Measurements from ENCODE around the gene LPAR5. TPM values are rescaled to one million over a fixed set of nuclear protein-coding genes. Genes with fewer than 3 reads are reported as not detected.

The LPAR5 gene
- total RNA-seq (1 to 10 TPM in 2 of 4 donors, under 1 TPM in 2; 0.27 to 1.5 (median 0.67) TPM), polyA plus RNA-seq (10 to 100 TPM in 1 of 3 donors, 1 to 10 TPM in 2; 4.2 to 16.5 (median 6.0) TPM)

DNA sequence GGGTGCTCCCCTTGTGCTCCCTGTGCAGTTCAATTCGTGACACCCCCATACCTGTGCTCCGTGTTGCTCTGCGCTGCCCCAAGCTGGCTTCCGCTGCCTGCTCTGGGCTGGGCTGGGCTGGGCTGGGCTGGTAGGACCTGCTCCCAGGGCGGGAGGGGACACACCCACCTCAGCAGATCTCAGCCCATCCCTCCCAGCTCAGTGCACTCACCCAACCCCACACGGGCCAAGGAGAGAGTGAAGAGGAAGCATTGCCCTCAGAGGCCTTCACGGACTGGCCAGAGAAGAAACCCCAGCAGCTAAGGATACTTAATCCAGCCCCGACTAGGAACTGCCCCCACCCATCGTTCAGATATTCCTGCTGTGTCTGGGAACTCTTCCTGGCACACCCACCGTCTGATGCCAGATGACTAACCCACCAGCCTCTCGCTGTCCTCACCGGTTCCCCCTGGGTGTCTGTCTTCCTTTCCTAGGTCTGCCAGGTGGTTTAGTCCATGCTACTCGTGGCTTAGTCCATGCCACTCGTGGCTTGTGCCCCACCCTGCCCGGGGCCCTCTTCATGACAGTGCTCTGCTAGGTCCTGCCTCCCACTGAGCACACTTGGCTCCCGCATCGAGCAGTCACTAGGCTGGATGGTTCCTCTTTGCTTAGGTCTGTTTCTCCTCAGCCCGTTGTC lies at the start of gene LPAR5:
TSS of gene LPAR5 (minus strand) at position 104 of the 676 bp plus-strand sequence. CDS start 14,711 bp downstream, outside the sequence.
- H3K4me1 ChIP-seq: peaks cover 0 to 8% (median 2%) of the 10 kb centered on the region in 4 donors
- no peaks in the 10 kb centered on the region for H3K36me3 ChIP-seq
- H3K27me3 ChIP-seq: no peaks in the 10 kb centered on the region
- no peaks in the 10 kb centered on the region for H3K9me3 ChIP-seq
- DNase-seq: no peak
- WGBS, 2 donors: 23 to 37% methylated on average over 18 of the region's 18 CpGs
- H3K27ac ChIP-seq: peak within 1 kb of the TSS in 1 of 4 donors; percentile 19
- intact Hi-C loops (cut with DNase I): no loop called here
- no peak within 1 kb of the TSS for H3K4me3 ChIP-seq
- TF ChIP-seq, protein P1, sequence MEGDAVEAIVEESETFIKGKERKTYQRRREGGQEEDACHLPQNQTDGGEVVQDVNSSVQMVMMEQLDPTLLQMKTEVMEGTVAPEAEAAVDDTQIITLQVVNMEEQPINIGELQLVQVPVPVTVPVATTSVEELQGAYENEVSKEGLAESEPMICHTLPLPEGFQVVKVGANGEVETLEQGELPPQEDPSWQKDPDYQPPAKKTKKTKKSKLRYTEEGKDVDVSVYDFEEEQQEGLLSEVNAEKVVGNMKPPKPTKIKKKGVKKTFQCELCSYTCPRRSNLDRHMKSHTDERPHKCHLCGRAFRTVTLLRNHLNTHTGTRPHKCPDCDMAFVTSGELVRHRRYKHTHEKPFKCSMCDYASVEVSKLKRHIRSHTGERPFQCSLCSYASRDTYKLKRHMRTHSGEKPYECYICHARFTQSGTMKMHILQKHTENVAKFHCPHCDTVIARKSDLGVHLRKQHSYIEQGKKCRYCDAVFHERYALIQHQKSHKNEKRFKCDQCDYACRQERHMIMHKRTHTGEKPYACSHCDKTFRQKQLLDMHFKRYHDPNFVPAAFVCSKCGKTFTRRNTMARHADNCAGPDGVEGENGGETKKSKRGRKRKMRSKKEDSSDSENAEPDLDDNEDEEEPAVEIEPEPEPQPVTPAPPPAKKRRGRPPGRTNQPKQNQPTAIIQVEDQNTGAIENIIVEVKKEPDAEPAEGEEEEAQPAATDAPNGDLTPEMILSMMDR (IDR thresholded peaks at IDR 0.05): no peak
- TF ChIP-seq POLR2AphosphoS5 (IDR thresholded peaks at IDR 0.05): peak in 1 of 4 donors; percentile 44
- TF ChIP-seq POLR2A (IDR thresholded peaks at IDR 0.05): peak in 1 of 2 donors; percentile 64

DNA sequence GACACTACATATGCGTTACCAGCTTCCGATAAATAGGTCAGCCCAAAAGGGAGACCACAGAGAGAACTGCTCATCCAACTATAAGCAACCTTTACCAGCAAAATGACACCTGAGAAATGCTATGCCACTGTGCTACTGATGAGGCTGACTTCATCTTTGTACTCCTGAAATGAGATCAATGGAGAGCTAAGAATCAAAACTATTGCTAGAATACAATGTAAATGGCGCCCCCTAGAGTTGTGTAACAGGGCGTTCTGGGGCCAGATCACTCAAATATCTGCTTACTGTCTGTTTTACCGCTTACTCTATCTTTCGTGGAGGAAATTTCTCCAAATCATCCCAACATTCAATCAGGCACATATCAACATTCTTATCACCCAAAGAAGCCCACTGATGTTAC lies 48.9 kb upstream of the LPAR5 start:
- H3K27me3 ChIP-seq: no peaks in the 10 kb centered on the region
- no peak overlapping the region for H3K27ac ChIP-seq
- WGBS, 2 donors: 55 to 67% methylated on average over 6 of the region's 6 CpGs
- intact Hi-C loops (cut with DNase I): loop anchor here (5.0 kb wide), 1 partner anchor 93 kb away; no protein-coding TSS in a partner anchor
- TF ChIP-seq POLR2AphosphoS5 (IDR thresholded peaks at IDR 0.05) (no peak), EP300 (IDR thresholded peaks at IDR 0.05) (no peak), POLR2A (IDR thresholded peaks at IDR 0.05) (no peak)
- TF ChIP-seq, protein P1 (IDR thresholded peaks at IDR 0.05): peak in 1 of 4 experiments; percentile 37
- no peaks in the 10 kb centered on the region for H3K9me3 ChIP-seq
- H3K4me1 ChIP-seq: peaks cover 0 to 28% (median 26%) of the 10 kb centered on the region in 4 donors
- no peak for DNase-seq
- peaks cover 0 to 31% (median 2%) of the 10 kb centered on the region in 4 donors for H3K36me3 ChIP-seq
- H3K4me3 ChIP-seq: no peak overlapping the region

DNA sequence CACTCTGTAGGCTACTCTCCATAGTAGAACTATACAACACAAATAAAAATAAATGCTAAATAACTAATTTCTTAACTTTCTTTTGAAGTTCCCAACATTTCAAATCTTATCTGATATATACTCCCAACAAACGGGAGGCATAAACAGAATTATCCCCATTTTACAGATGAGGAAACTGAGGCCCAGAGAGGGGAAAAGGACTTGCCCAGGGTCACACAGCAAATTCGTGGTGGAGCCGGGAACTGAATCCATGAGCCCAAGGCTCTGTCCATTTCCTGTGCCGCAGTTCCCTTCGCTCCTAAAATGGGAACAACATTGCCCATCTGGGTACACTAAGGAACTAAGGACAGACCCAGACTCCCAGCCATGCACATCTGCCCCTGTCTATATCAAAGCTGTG lies 41.2 kb upstream of the LPAR5 start:
- H3K36me3 ChIP-seq: peaks cover 43 to 97% (median 62%) of the 10 kb centered on the region in 4 donors
- no peaks in the 10 kb centered on the region for H3K9me3 ChIP-seq
- no peak overlapping the region for H3K4me3 ChIP-seq
- DNase-seq: no peak
- no peak overlapping the region for H3K27ac ChIP-seq
- no peaks in the 10 kb centered on the region for H3K4me1 ChIP-seq
- H3K27me3 ChIP-seq: no peaks in the 10 kb centered on the region
- intact Hi-C loops (cut with DNase I): no loop called here
- no peak for TF ChIP-seq EP300 (IDR thresholded peaks at IDR 0.05)
- TF ChIP-seq POLR2AphosphoS5 (IDR thresholded peaks at IDR 0.05): no peak
- no peak for TF ChIP-seq POLR2A (IDR thresholded peaks at IDR 0.05)
- TF ChIP-seq, protein P1 (IDR thresholded peaks at IDR 0.05): no peak
- WGBS, 2 donors: 94 to 96% methylated on average over 5 of the region's 5 CpGs

DNA sequence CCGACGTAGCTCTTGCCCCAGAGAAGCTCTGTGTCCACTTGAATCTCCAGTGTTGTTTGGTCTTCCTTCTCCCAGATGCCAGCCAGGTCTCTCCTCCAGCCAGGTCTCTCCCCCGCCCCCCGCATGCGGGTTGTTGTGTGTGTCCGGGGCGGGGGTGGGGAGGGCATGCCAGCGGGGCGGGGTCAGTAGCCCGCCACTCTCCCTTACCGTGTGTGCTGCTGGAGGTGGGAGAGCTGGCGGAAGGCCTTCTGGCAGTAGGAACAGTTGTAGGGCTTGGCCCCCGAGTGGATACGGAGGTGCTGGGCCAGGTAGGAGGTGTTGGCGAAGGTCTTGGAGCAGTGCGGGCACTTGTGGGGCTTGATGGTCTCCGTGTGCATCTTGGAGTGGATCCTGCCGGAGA lies 36.4 kb upstream of the LPAR5 start:
- WGBS, 2 donors: 92 to 93% methylated on average over 18 of the region's 18 CpGs
- Histone ChIP-seq H3K27ac (no peak overlapping the region), H3K4me1 (no peaks in the 10 kb centered on the region), H3K27me3 (no peaks in the 10 kb centered on the region), H3K36me3 (peaks cover 42 to 100% (median 86%) of the 10 kb centered on the region in 4 donors), H3K9me3 (no peaks in the 10 kb centered on the region), H3K4me3 (no peak overlapping the region)
- intact Hi-C loops (cut with DNase I): no loop called here
- DNase-seq: peak; percentile 46
- TF ChIP-seq POLR2AphosphoS5 (IDR thresholded peaks at IDR 0.05): no peak
- TF ChIP-seq, protein P1 (IDR thresholded peaks at IDR 0.05): no peak
- TF ChIP-seq EP300 (IDR thresholded peaks at IDR 0.05): no peak
- no peak for TF ChIP-seq POLR2A (IDR thresholded peaks at IDR 0.05)
